H1 (cell line): ENCODE results near the gene MAPK1. TPM values are rescaled to one million over a fixed set of nuclear protein-coding genes. Genes with fewer than 3 reads are reported as not detected.
"Not testable (repeated sequence)": the region's sequence is repeated elsewhere in the genome, so short reads cannot be mapped to it uniquely, and the experiment has no call there.

ENCODE experiments used
- CTCF ChIA-PET: fragments of 300-600 bp; sonication (Branson Sonifier 250); formaldehyde crosslinking; loops from one replicate; lab custom pipeline; 2021; ENCODE audit not compliant: partially characterized antibody; lab: Charles Lee
- POLR2A ChIA-PET: fragments of 300-600 bp; sonication (Branson Sonifier 250); formaldehyde crosslinking; loops from one replicate; lab custom pipeline; 2021; ENCODE audit warnings: inconsistent platforms; ENCODE audit not compliant: partially characterized antibody; lab: Charles Lee
- DNase-seq, 2 experiments: peaks; one replicate each; pipeline versions ENCODE4 v3.0.0 to v3.0.0-alpha.2; 2010 to 2022; ENCODE audit warnings: low spot score in 2 of 2, low read depth in 1 of 2, mixed read lengths in 1 of 2
- FAIRE-seq: peaks from 2 replicates; lab custom pipeline; 2011; peaks lifted over from hg19 to GRCh38; lab: Jason Lieb, UNC
- H2AFZ ChIP-seq: 2 replicates; pipeline ENCODE4 v1.8.1; 2012; ENCODE audit warnings: low read length, inconsistent platforms
- H2AK5ac ChIP-seq: 2 replicates; pipeline ENCODE4 v1.6.1; 2013; ENCODE audit warnings: low read depth, low read length
- H2BK120ac ChIP-seq: replicated peaks from 2 replicates; pipeline ENCODE3; 2013; ENCODE audit warnings: low read depth, low read length, inconsistent platforms
- H2BK12ac ChIP-seq: 2 replicates; pipeline ENCODE4 v1.6.1; 2013; ENCODE audit warnings: low read depth, low read length
- H2BK15ac ChIP-seq: 2 replicates; pipeline ENCODE4 v1.6.1; 2013; ENCODE audit warnings: low read length
- H2BK20ac ChIP-seq: 2 replicates; pipeline ENCODE4 v1.6.1; 2013; ENCODE audit warnings: low read length
- H2BK5ac ChIP-seq: 2 replicates; pipeline ENCODE4 v1.6.1; 2013; ENCODE audit warnings: low read depth, low read length
- H3K14ac ChIP-seq: 2 replicates; pipeline ENCODE4 v1.6.1; 2013; ENCODE audit warnings: inconsistent platforms; ENCODE audit not compliant: insufficient read length
- H3K18ac ChIP-seq: 2 replicates; pipeline ENCODE4 v1.6.1; 2013; ENCODE audit warnings: low read length; ENCODE audit errors: extremely low read depth
- H3K23ac ChIP-seq: 2 replicates; pipeline ENCODE4 v1.6.1; 2013; ENCODE audit warnings: inconsistent platforms; ENCODE audit not compliant: insufficient read length
- H3K23me2 ChIP-seq: 2 replicates; pipeline ENCODE4 v1.6.1; 2013; ENCODE audit warnings: low read depth, low read length
- H3K27ac ChIP-seq: 2 replicates; pipeline ENCODE4 v1.6.1; 2011; ENCODE audit warnings: low read depth, low read length, inconsistent platforms
- H3K27me3 ChIP-seq, 4 experiments: replicated peaks in 1 of 4; 1 replicate in 1 of 4; 2 replicates in 3 of 4; pipeline versions ENCODE4 v1.6.1 to v1.8.1; 2011 to 2013; ENCODE audit warnings: low read length in 3 of 4, mild to moderate bottlenecking in 3 of 4, inconsistent platforms in 2 of 4, mixed read lengths in 2 of 4, moderate library complexity in 1 of 4; ENCODE audit not compliant: control insufficient read depth in 3 of 4, insufficient read depth in 3 of 4; ENCODE audit errors: extremely low read depth in 1 of 4
- H3K36me3 ChIP-seq, 4 experiments: 2 replicates each; pipeline versions ENCODE4 v1.6.1 to v1.8.1; 2011 to 2013; ENCODE audit warnings: mild to moderate bottlenecking in 4 of 4, low read length in 3 of 4, moderate library complexity in 2 of 4, control low read depth in 1 of 4, inconsistent platforms in 1 of 4; ENCODE audit not compliant: insufficient read depth in 4 of 4, control insufficient read depth in 2 of 4
- H3K4ac ChIP-seq: replicated peaks from 2 replicates; pipeline ENCODE3; 2013; ENCODE audit warnings: low read length, low read depth, mixed read lengths, inconsistent platforms; ENCODE audit not compliant: insufficient read length
- H3K4me1 ChIP-seq, 4 experiments: replicated peaks in 1 of 4; 1 replicate in 1 of 4; 2 replicates in 3 of 4; pipeline versions ENCODE4 v1.6.1 to v1.8.1; 2011 to 2013; ENCODE audit warnings: low read length in 3 of 4, inconsistent platforms in 2 of 4, mixed read lengths in 1 of 4; ENCODE audit not compliant: insufficient read depth in 4 of 4, control insufficient read depth in 3 of 4
- H3K4me2 ChIP-seq, 2 experiments: 2 replicates each; pipeline versions ENCODE4 v1.6.1 to v1.8.1; 2011 to 2013; ENCODE audit warnings: low read depth in 2 of 2, low read length in 2 of 2, control low read depth in 1 of 2, inconsistent platforms in 1 of 2, mild to moderate bottlenecking in 1 of 2; ENCODE audit not compliant: insufficient read depth in 1 of 2
- H3K4me3 ChIP-seq, 4 experiments: fragments of 200-600, 300-600 bp in 1 of 4; sonication (generic), shearing (Covaris generic), sonication (Bioruptor Twin) in 1 of 4; 2 replicates each; pipeline versions ENCODE4 v1.5.1 to v1.8.1; 2011 to 2016; ENCODE audit warnings: low read length in 4 of 4, low read depth in 3 of 4, control low read depth in 2 of 4, inconsistent platforms in 2 of 4, mild to moderate bottlenecking in 2 of 4, mixed read lengths in 1 of 4, moderate library complexity in 1 of 4; ENCODE audit not compliant: insufficient read depth in 2 of 4; ENCODE audit errors: extremely low read depth in 1 of 4
- H3K56ac ChIP-seq: replicated peaks from 2 replicates; pipeline ENCODE3; 2013; ENCODE audit warnings: low read depth, mild to moderate bottlenecking, mixed read lengths, low read length, inconsistent platforms; ENCODE audit not compliant: insufficient read length
- H3K79me1 ChIP-seq: 2 replicates; pipeline ENCODE4 v1.6.1; 2013; ENCODE audit warnings: low read depth, low read length, control low read depth
- H3K79me2 ChIP-seq, 2 experiments: 2 replicates each; pipeline versions ENCODE4 v1.6.1 to v1.8.1; 2012 to 2013; ENCODE audit warnings: low read length in 2 of 2, mild to moderate bottlenecking in 2 of 2, inconsistent platforms in 1 of 2; ENCODE audit not compliant: insufficient read depth in 2 of 2, control insufficient read depth in 1 of 2
- H3K9ac ChIP-seq, 4 experiments: replicated peaks in 1 of 4; 1 replicate in 1 of 4; 2 replicates in 3 of 4; pipeline versions ENCODE4 v1.6.1 to v1.8.1; 2011 to 2013; ENCODE audit warnings: low read depth in 3 of 4, low read length in 3 of 4, control low read depth in 2 of 4, mild to moderate bottlenecking in 2 of 4, moderate library complexity in 2 of 4, inconsistent platforms in 1 of 4; ENCODE audit errors: extremely low read depth in 1 of 4
- H3K9me3 ChIP-seq, 2 experiments: 2 replicates each; pipeline versions ENCODE4 v1.6.1 to v1.8.1; 2012 to 2013; ENCODE audit warnings: mild to moderate bottlenecking in 2 of 2, moderate library complexity in 2 of 2, control low read depth in 1 of 2, inconsistent platforms in 1 of 2, low read depth in 1 of 2, low read length in 1 of 2, mixed read lengths in 1 of 2; ENCODE audit not compliant: insufficient read depth in 2 of 2
- H4K20me1 ChIP-seq, 2 experiments: replicated peaks in 1 of 2; 2 replicates each; pipeline versions ENCODE3 to v1.8.1; 2011 to 2013; ENCODE audit warnings: inconsistent platforms in 2 of 2, low read length in 2 of 2, mild to moderate bottlenecking in 1 of 2; ENCODE audit not compliant: insufficient read depth in 2 of 2, control insufficient read depth in 1 of 2
- H4K5ac ChIP-seq: 2 replicates; pipeline ENCODE4 v1.6.1; 2013; ENCODE audit warnings: low read length, low read depth, mixed read lengths, inconsistent platforms; ENCODE audit not compliant: insufficient read length
- H4K8ac ChIP-seq: 2 replicates; pipeline ENCODE4 v1.8.0; 2013; ENCODE audit warnings: mild to moderate bottlenecking, moderate library complexity, low read length, inconsistent platforms; ENCODE audit not compliant: insufficient read depth; ENCODE audit errors: extremely low read depth
- H4K91ac ChIP-seq: replicated peaks from 2 replicates; pipeline ENCODE3; 2013; ENCODE audit warnings: low read length, mixed read lengths, inconsistent platforms; ENCODE audit not compliant: insufficient read length
- WGBS, 2 experiments: shearing (Covaris generic) in 1 of 2; methylation state at CpG; one replicate each; pipeline versions ENCODE4 v1.1.6 to v1.1.7; 2013 to 2015; ENCODE audit warnings: low lambda C conversion rate in 2 of 2, mixed read lengths in 2 of 2, inconsistent platforms in 1 of 2, low coverage in 1 of 2, missing lambda C conversion rate in 1 of 2; ENCODE audit not compliant: insufficient replicate concordance in 2 of 2, insufficient coverage in 1 of 2, insufficient read length in 1 of 2; ENCODE audit errors: extremely low coverage in 1 of 2, missing lambda C conversion rate in 1 of 2; 5-methylcytosine and 5-hydroxymethylcytosine counted together
- polyA plus RNA-seq, 7 experiments: library from polyadenylated mRNA; depleted of rRNA in 3 of 7; stranded (reverse) in 5 of 7; unstranded in 2 of 7; fragments of >200 nt in 5 of 7; fragments of 200-250 nt in 2 of 7; gene quantifications; 1 replicate in 5 of 7; 2 replicates in 1 of 7; 4 replicates in 1 of 7; pipeline versions ENCODE4 v1.2.1 to v1.2.3, GENCODE V29; 2011 to 2013; ENCODE audit warnings: missing spikeins in 2 of 7, mixed read lengths in 2 of 7
- total RNA-seq: library from RNA; stranded (reverse); fragmentation: NEBNext Ultra II Directional; extraction: Animal tissue kit (Norgen Biotek cat#: 25700); gene quantifications from 2 replicates; pipeline ENCODE4 v1.2.1, GENCODE V29; 2021

Gene MAPK1
- total and polyA plus RNA-seq, 2 of the 8 experiments (the other 6 are each of a cell fraction or from before 2014, with no cell fraction given), result 28.1 to 101 TPM

DNA sequence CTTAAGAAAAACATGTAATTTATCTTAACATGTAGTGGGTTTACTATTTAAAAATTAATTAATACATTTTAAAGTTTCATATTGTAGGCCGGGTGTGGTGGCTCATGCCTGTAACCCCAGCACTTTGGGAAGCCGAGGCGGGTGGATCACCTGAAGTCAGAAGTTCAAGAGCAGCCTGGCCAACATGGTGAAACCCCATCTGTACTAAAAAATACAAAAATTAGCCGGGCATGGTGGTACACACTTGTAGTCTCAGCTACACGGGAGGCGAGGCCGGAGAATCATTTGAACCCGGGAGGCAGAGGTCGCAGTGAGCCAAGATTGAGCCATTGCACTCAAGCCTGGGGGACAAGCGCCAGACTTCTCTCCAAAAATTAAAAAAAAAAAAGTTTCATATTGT is 73.7 kb downstream of the MAPK1 start:
- 91% methylated on average over 10 of the region's 10 CpGs; no CpG with 5 or more reads in 1 of the 2 experiments for WGBS, 2 experiments
- H3K27me3 ChIP-seq, H3K4me1 ChIP-seq, H3K79me2 ChIP-seq, FAIRE-seq, H4K5ac ChIP-seq, H3K18ac ChIP-seq, H3K9me3 ChIP-seq, H3K79me1 ChIP-seq, H3K27ac ChIP-seq, H2BK20ac ChIP-seq, H4K20me1 ChIP-seq, H3K9ac ChIP-seq, H2BK5ac ChIP-seq, H3K4me3 ChIP-seq, H2BK15ac ChIP-seq, H3K23ac ChIP-seq, H2AK5ac ChIP-seq, H2BK12ac ChIP-seq, H3K4me2 ChIP-seq, H3K56ac ChIP-seq, DNase-seq, H3K4ac ChIP-seq, H2BK120ac ChIP-seq, H3K14ac ChIP-seq, H2AFZ ChIP-seq, H3K23me2 ChIP-seq, H4K91ac ChIP-seq, H4K8ac ChIP-seq: not testable (repeated sequence)
- CTCF ChIA-PET, result interaction anchor here (1.1 kb wide), 1 partner anchor 8 kb away, joined by 3 read pairs; no protein-coding TSS in a partner anchor
- peaks cover 1 to 20% (median 9%) of the 10 kb centered on the region in 4 experiments; a peak in 7 of 8 replicates for H3K36me3 ChIP-seq
- POLR2A ChIA-PET, result interaction anchor here (0.6 kb wide), 1 partner anchor 43 kb away, joined by 3 read pairs; no protein-coding TSS in a partner anchor
